HG02870 (cell line): ENCODE measurements around the gene XKR8.

Experiments
- ATAC-seq: cut with Tn5 transposase; IDR thresholded peaks from one replicate; pipeline ENCODE4 v1.9.1; 2021; ENCODE audit warnings: mild to moderate bottlenecking, moderate library complexity; ENCODE audit not compliant: unreplicated experiment

The XKR8 gene, protein sequence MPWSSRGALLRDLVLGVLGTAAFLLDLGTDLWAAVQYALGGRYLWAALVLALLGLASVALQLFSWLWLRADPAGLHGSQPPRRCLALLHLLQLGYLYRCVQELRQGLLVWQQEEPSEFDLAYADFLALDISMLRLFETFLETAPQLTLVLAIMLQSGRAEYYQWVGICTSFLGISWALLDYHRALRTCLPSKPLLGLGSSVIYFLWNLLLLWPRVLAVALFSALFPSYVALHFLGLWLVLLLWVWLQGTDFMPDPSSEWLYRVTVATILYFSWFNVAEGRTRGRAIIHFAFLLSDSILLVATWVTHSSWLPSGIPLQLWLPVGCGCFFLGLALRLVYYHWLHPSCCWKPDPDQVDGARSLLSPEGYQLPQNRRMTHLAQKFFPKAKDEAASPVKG

DNA sequence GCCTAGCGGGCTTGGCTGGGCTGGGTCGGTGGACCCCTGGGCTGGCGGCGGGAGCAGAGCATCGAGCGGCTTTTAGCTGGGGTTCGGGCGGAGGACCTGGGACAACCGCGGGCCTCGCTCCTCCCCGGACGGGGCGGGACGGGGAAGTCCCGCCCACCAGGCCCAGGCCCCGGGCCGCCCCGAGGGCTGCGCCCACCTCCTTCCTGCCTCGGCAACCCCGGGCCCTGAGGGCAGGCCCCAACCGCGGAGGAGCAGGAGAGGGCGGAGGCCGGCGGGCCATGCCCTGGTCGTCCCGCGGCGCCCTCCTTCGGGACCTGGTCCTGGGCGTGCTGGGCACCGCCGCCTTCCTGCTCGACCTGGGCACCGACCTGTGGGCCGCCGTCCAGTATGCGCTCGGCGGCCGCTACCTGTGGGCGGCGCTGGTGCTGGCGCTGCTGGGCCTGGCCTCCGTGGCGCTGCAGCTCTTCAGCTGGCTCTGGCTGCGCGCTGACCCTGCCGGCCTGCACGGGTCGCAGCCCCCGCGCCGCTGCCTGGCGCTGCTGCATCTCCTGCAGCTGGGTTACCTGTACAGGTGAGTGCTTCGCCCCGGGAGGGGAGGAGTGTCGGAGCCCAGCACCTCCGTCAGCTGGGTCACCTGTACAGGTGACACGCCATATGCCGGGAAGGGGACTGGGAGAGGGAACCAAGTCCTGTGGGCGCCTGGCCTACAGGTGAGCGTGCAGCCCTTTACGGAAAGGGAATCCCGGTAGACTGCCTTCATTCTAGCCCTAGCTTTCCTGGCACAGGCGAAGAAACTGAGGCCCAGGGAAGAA lies at the start of gene XKR8:
Gene XKR8, plus strand, starts transcription at position 182 of the 812 bp plus-strand sequence. Its CDS starts 97 bp downstream, at position 279.
- ATAC-seq, result peak; percentile 74

- ATAC-seq, result no peak
These were observed 47.3 kb upstream of the XKR8 start for GRCh38 chr1:27912429-27912828.

- no peak for ATAC-seq
These were observed 44.6 kb upstream of the XKR8 start for GRCh38 chr1:27915082-27915575.

DNA sequence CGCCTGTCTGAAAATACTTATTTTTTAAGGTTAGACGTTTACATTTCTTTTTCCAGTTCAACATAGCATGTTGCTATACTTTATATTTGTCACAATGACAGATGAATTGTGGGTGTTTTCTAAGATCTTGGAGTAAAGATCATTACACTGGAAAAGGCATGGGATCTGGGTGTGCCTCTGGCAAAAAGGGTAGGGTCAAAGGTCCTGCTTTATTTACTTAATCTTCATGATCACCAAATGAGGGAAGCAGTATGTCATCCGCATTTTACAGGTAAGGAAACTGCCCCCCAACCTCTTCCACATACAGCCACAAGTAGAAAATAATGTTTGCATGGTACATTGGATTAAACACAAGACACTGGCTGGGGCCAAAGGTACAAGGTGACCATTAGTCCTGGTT lies 37.5 kb upstream of the XKR8 start:
- no peak for ATAC-seq

DNA sequence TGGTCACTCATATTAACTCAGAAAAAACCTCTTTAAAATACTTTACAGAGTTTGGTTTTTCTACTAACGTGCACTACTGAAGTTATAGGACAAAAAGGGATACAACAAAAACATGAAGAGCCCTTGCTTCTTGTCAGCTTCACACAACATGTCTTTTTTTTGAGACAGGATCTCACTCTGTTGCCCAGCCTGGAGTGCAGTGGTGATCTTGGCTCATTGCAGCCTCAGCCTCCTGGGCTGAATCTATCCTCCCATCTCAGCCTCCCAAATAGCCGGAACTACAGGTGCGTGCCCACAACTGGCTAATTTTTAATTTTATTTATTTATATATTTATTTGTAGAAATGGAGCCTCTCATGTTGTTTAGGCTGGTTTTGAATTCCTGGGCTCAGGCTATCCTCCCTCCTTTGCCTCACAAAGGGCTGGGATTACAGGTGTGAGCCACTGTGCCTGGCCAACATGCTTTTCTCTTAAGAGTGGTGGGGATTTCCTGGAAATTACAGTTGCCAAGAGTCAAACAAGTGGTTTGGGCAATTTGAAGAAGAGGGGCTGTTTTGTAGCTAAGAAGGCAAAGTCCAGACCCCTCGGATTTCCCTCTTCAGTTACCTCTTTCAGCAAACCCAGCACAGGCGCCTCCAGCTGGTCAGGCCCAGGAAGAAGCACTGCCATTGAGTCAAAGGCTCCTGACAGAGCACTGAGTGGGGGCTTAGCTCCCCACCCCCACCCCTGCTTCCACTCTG lies 31.4 kb upstream of the XKR8 start:
- no peak for ATAC-seq

DNA sequence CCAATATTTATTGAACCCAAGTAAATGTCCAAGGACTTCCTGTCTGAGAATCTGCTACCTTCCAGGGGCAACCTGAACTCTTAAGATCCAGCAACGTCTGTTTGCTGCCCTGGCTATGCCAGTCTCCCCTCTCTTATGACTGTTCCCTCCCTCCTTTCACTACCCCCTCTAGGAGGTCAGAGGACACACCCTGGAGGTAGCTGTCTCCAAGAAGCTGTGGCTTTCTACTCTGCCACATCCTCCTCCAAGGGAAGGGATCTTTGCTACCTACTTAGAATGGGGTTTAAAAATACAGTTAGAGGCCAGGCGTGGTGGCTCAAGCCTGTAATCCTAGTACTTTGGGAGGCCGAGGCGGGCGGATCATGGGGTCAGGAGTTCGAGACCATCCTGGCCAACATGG lies 28.6 kb upstream of the XKR8 start:
- ATAC-seq, result no peak

GRCh38 chr1:27931759-27932158 lies 28.0 kb upstream of the XKR8 start:
- ATAC-seq, result no peak

DNA sequence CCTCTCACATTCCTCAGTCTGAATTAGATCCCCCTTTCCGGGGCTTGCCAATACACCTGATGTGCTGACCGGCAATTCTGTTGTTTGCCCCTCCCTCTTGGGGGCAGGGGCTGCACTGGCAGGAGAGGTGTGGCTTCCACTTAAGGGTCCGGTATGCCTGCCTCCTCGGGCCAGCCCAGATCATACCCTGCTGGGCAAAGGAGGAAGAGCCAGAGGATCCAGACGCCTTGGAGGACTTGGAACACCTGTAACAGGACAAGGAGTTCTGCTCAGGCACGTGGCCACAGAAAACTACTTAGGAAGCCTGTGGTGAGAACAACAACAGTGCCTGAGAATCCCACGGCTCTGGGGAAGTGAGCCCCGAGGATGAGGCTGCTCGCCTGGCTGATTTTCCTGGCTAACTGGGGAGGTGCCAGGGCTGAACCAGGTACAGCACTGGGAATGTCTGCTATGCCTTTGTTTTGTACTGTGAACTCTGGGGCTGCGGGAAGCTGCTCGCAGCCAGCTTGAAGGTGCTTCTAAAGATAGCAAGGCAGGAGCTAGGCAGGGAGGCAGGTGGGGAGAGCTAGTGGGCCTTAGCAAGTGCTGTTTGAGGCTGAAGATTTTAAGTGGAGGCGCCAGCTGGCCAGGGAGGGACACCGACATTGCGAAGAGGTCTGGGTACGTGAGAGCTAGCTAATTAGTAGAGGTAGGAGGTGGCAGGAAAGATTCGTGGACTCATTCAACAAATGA lies 24.8 kb upstream of the XKR8 start, which contains the start of gene SMPDL3B:
Gene SMPDL3B, plus strand, starts transcription at position 183 of the 732 bp plus-strand sequence. Its CDS starts 184 bp downstream, at position 367.
- ATAC-seq, result no peak

DNA sequence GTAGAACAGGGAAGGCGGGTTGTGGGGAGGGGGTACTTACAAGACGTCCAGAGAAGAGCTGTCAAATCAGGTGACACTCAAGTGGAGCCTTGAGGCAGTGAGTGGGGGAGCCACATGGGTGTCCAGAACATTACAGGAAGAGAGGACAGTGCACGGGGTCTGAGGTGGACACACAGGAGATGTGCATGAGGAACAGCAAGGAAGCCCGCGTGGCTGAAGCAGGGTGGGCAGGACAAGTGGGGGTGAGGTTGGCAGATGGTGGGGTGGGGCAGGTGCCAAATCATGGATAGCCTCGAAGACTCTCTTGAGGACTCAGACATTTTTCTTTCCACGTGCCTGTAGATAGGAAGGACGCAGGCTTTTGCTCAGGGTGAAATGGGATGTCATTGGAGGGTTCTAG lies 24.1 kb upstream of the XKR8 start:
- ATAC-seq, result no peak

DNA sequence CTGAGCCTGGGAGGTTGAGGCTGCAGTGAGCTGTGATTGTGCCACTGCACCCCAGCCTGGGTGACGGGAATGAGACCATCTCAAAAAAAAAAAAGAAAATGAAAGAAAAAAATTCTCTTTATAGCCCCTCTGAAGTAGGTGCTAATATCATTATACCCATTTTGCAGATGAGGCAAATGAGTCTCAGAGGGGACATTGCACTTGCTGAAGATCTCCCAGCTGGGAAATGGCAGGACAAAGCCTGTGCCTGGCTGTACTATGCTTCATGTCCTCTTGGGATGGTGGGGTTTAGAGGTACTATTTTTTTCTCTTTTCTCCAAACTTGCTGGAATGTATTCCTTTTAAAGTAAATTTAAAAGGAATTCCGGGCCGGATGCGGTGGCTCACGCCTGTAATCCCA lies 23.4 kb upstream of the XKR8 start:
- no peak for ATAC-seq

- ATAC-seq, result no peak
These were observed 22.3 kb upstream of the XKR8 start for GRCh38 chr1:27937524-27937836.

GRCh38 chr1:27938488-27938887 lies 21.3 kb upstream of the XKR8 start:
- no peak for ATAC-seq

GRCh38 chr1:27940297-27940696 lies 19.5 kb upstream of the XKR8 start:
- ATAC-seq, result no peak

DNA sequence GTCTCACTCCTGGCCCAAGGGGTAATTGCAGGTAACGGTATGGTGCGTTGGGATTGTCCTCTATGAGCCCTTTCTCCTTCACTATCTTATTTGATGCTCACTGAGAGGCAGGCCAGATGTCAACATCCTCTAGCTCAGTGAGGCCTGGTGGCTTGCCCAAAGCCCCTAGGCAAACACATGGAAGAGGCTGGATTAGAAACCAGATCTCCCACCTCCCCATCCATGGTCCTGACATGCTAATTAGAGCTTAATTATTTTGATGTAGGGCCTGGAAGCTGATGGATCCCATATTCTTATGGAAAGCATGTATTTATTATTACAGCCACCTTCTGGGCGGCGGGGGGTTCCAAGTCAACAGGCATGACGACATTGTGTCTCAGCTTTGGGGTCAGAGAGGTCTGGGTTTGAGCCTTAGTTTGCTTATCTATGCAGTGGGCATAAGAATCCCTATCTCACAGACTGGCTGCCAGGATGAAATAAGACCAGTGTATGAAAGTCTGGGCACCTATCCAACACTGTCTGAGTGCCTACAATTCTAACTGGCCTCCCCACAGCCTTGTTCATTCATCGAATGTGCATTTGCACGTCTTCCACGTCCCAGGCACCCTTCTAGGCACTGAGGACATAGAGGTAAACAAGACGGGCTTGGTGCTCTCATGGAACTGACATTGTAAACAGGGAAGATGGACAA lies 18.8 kb upstream of the XKR8 start:
- ATAC-seq, result no peak

- no peak for ATAC-seq
These were observed 17.9 kb upstream of the XKR8 start for GRCh38 chr1:27941671-27942540.

- no peak for ATAC-seq
These were observed 14.8 kb upstream of the XKR8 start for GRCh38 chr1:27945020-27945419.

DNA sequence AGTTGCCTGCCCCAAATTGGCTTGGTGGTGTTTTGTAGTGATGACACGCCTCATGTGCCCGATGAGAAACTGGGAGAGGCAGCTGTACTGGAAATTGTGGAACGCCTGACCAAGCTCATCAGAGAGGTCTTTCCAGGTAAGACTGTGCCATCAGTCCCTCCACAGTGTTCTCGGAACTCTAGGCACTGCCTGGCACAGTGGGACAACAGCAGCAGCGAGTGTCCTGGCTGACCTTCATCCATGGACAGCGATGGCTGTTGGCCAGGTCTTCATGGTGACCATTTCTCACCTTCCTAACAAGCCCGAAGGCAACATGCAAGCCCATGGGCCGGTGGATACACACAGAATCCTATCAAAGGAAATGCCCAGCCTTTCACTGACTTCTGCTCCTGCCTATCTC lies 10.7 kb upstream of the XKR8 start:
- ATAC-seq, result no peak

DNA sequence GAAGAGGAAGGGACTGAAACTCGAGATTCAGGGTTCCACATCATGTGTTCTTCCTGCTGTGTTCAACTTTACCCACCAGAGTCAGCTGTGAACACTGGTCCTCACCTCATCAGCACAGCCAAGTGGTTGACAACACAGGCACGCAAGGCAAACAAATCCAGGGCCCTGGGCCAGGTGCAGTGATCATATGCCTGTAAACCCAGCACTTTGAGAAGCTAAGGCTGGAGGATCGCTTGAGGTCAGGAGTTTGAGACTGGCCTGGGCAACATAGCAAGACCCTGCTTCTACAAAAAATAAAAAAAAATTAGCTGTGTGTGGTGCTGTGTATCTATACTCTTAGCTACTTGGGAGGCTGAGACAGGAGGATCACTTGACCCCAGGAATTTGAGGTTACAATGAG lies 8.4 kb upstream of the XKR8 start:
- ATAC-seq, result no peak

DNA sequence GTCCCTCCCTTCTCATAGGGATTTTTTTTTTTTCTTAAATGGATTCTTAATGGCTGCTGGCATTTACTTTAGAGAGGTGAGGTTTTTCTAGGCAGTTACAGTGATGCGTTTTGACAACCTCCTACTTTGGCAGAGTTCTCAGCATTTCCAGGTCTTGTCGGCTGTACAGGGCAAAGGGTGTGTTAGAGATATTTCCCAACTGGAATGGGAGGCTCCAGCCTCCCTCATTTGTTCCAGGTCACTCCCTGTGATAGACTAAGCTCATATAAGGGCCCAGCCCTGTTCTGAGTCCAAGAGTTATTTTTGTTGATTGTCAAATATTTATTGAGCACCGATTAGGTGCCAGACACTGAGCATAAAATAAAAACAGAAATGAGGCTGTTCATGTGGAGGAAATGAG lies 7.6 kb upstream of the XKR8 start:
- ATAC-seq, result no peak
